NCI-H1417 (cell line): ENCODE data around the gene ZNF335.
"Not testable (repeated sequence)": the region's sequence is repeated elsewhere in the genome, so short reads cannot be mapped to it uniquely, and the experiment has no call there.

Source experiments
- DNase-seq, 3 experiments: peaks; one replicate each; lab custom pipeline; 2025; lab: John Stamatoyannopoulos, UW

The ZNF335 gene

GRCh38 chr20:46000262-46000996, 28.4 kb upstream of the ZNF335 start:
- DNase-seq, result no peak

GRCh38 chr20:45999557-46000261, 27.7 kb upstream of the ZNF335 start:
- DNase-seq, result no peak

- no peak for DNase-seq
Observed at GRCh38 chr20:45998761-45999160, 26.8 kb upstream of the ZNF335 start.

- DNase-seq, result no peak
Observed at GRCh38 chr20:45998337-45998736, 26.3 kb upstream of the ZNF335 start.

GRCh38 chr20:45997187-45997586, 25.2 kb upstream of the ZNF335 start:
- no peak for DNase-seq

- DNase-seq, result peak in 2 of 3 experiments; percentile 12 to 47
Observed at GRCh38 chr20:45995495-45996097, 23.6 kb upstream of the ZNF335 start.

GRCh38 chr20:45994761-45995493, 22.9 kb upstream of the ZNF335 start:
- no peak for DNase-seq

GRCh38 chr20:45993197-45993951, 21.4 kb upstream of the ZNF335 start:
- DNase-seq, result peak in 1 of 3 experiments; percentile 3

- no peak for DNase-seq
Observed at GRCh38 chr20:45991616-45992015, 19.6 kb upstream of the ZNF335 start.

GRCh38 chr20:45988830-45989229, 16.8 kb upstream of the ZNF335 start:
- not testable (repeated sequence) for DNase-seq

- peak; percentile 65 to 76 (median 66) for DNase-seq
Observed at GRCh38 chr20:45987108-45987780, 15.2 kb upstream of the ZNF335 start.

GRCh38 chr20:45985573-45985972, 13.6 kb upstream of the ZNF335 start:
- DNase-seq, result no peak

- no peak for DNase-seq
Observed at GRCh38 chr20:45983279-45983743, 11.3 kb upstream of the ZNF335 start.

- no peak for DNase-seq
Observed at GRCh38 chr20:45981261-45981660, 9.3 kb upstream of the ZNF335 start.

- DNase-seq, result no peak
Observed at GRCh38 chr20:45976086-45976485, 4.1 kb upstream of the ZNF335 start.

- DNase-seq, result no peak
Observed at GRCh38 chr20:45975686-45976085, 3.7 kb upstream of the ZNF335 start.

GRCh38 chr20:45974896-45975565, 3.0 kb upstream of the ZNF335 start:
- DNase-seq, result no peak

- DNase-seq, result peak in 1 of 3 experiments; percentile 7
Observed at GRCh38 chr20:45972500-45973183, 639 bp upstream of the ZNF335 start.

- DNase-seq, result no peak
Observed at GRCh38 chr20:45971425-45971674, 653 bp downstream of the ZNF335 start.
